ENCODE results near the gene CEP85L.

GRCh38 chr6:118544105-118544504, 107.3 kb downstream of the CEP85L start:
- TF ChIP-seq, protein P1, sequence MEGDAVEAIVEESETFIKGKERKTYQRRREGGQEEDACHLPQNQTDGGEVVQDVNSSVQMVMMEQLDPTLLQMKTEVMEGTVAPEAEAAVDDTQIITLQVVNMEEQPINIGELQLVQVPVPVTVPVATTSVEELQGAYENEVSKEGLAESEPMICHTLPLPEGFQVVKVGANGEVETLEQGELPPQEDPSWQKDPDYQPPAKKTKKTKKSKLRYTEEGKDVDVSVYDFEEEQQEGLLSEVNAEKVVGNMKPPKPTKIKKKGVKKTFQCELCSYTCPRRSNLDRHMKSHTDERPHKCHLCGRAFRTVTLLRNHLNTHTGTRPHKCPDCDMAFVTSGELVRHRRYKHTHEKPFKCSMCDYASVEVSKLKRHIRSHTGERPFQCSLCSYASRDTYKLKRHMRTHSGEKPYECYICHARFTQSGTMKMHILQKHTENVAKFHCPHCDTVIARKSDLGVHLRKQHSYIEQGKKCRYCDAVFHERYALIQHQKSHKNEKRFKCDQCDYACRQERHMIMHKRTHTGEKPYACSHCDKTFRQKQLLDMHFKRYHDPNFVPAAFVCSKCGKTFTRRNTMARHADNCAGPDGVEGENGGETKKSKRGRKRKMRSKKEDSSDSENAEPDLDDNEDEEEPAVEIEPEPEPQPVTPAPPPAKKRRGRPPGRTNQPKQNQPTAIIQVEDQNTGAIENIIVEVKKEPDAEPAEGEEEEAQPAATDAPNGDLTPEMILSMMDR (IDR thresholded peaks at IDR 0.05): no peak
- no peak for TF ChIP-seq EZH2 (IDR thresholded peaks at IDR 0.05)
